Measurements from ENCODE around the gene DNM2.

DNM2 gene

GRCh38 chr19:10768369-10768768 lies 50.5 kb downstream of the DNM2 start:
- no peak for TF ChIP-seq CTCF (IDR thresholded peaks at IDR 0.05; ENCODE audit: low read depth, low read length)
- DNase-seq (ENCODE audit: extremely low read depth, low read depth), result no peak

GRCh38 chr19:10768936-10769335 lies 51.1 kb downstream of the DNM2 start:
- DNase-seq (ENCODE audit: extremely low read depth, low read depth), result no peak
- no peak for TF ChIP-seq CTCF (IDR thresholded peaks at IDR 0.05; ENCODE audit: low read depth, low read length)

GRCh38 chr19:10769533-10770491 lies 51.9 kb downstream of the DNM2 start:
- TF ChIP-seq CTCF (IDR thresholded peaks at IDR 0.05; ENCODE audit: low read depth, low read length), result peak; percentile 32

GRCh38 chr19:10773969-10774368 lies 56.1 kb downstream of the DNM2 start:
- no peak for DNase-seq (ENCODE audit: extremely low read depth, low read depth)
- TF ChIP-seq CTCF (IDR thresholded peaks at IDR 0.05; ENCODE audit: low read depth, low read length), result no peak

More at GRCh38 chr19:10769533-10770491, 51.9 kb downstream of the DNM2 start:
- DNase-seq (ENCODE audit: extremely low read depth, low read depth), result no peak

- no peak for TF ChIP-seq CTCF (IDR thresholded peaks at IDR 0.05; ENCODE audit: low read depth, low read length)
- no peak for DNase-seq (ENCODE audit: extremely low read depth, low read depth)
Observed at GRCh38 chr19:10774893-10775292, 57.0 kb downstream of the DNM2 start.

- no peak for DNase-seq (ENCODE audit: extremely low read depth, low read depth)
- TF ChIP-seq CTCF (IDR thresholded peaks at IDR 0.05; ENCODE audit: low read depth, low read length), result no peak
Observed at GRCh38 chr19:10776900-10777650, 59.2 kb downstream of the DNM2 start.

- DNase-seq (ENCODE audit: extremely low read depth, low read depth), result no peak
- TF ChIP-seq CTCF (IDR thresholded peaks at IDR 0.05; ENCODE audit: low read depth, low read length), result no peak
Observed at GRCh38 chr19:10780368-10780767, 62.5 kb downstream of the DNM2 start.
